HepG2 (cell line): ENCODE data around the gene VPS13D. TPM values are rescaled to one million over a fixed set of nuclear protein-coding genes. Genes with fewer than 3 reads are reported as not detected.

Experiments used
- ATAC-seq: fragments of 200-7000 bp; cut with Tn5 transposase; 3 replicates; pipeline ENCODE4 v1.9.1; 2020; ENCODE audit warnings: mild to moderate bottlenecking, moderate library complexity
- BruUV-seq: library from RNA; stranded (reverse); fragments of 400-500 nt; replicated peaks from 2 replicates; lab custom pipeline; 2021; lab: Mats Ljungman, UMichigan
- CTCF ChIA-PET: fragments of 300-600 bp; formaldehyde crosslinking; extraction: SDS; loops from one replicate; lab custom pipeline; 2021; ENCODE audit warnings: low total read pairs, inconsistent platforms, low intra/inter-chr PET ratio; lab: Yijun Ruan, JAX
- POLR2A ChIA-PET: fragments of 350-600 bp; sonication (Branson Sonifier 250); formaldehyde crosslinking; loops from one replicate; lab custom pipeline; 2020; ENCODE audit warnings: antibody characterized with exemption, inconsistent platforms; lab: Yijun Ruan, JAX
- DNase-seq: peaks from one replicate; pipeline ENCODE4 v3.0.0-alpha.2; 2015; ENCODE audit warnings: low spot score
- FAIRE-seq: peaks from 3 replicates; lab custom pipeline; 2011; peaks lifted over from hg19 to GRCh38; lab: Jason Lieb, UNC
- H2AFZ ChIP-seq: one replicate; pipeline ENCODE4 v1.6.1; 2011; ENCODE audit warnings: low read length, inconsistent platforms
- H3K27ac ChIP-seq: fragments of 300-600 bp; 3 replicates; pipeline ENCODE4 v1.8.0; 2011; ENCODE audit warnings: mixed run types, mild to moderate bottlenecking, mixed read lengths, low read length, inconsistent platforms; ENCODE audit not compliant: insufficient read depth; ENCODE audit errors: extremely low read length
- H3K27me3 ChIP-seq, 2 experiments: fragments of 200-600 bp in 1 of 2; 2 replicates in 1 of 2; 3 replicates in 1 of 2; pipeline versions ENCODE4 v1.6.0 to v1.8.0; 2011; ENCODE audit warnings: low read length in 2 of 2, mild to moderate bottlenecking in 2 of 2, moderate library complexity in 2 of 2, inconsistent platforms in 1 of 2; ENCODE audit not compliant: insufficient read depth in 2 of 2, control insufficient read depth in 1 of 2
- H3K36me3 ChIP-seq, 2 experiments: fragments of 200-600 bp in 1 of 2; replicated peaks in 1 of 2; 2 replicates in 1 of 2; 3 replicates in 1 of 2; pipeline versions ENCODE4 v1.5.1 to v1.8.0; 2011; ENCODE audit warnings: low read length in 2 of 2, inconsistent platforms in 1 of 2; ENCODE audit not compliant: insufficient read depth in 2 of 2, control insufficient read depth in 1 of 2
- H3K4me1 ChIP-seq: 2 replicates; pipeline ENCODE4 v1.5.1; 2012; ENCODE audit warnings: low read length, inconsistent platforms; ENCODE audit not compliant: insufficient read depth
- H3K4me2 ChIP-seq: 2 replicates; pipeline ENCODE4 v1.6.0; 2011; ENCODE audit warnings: low read depth, low read length, inconsistent platforms
- H3K4me3 ChIP-seq, 3 experiments: fragments of 200-600 bp in 1 of 3; sonication (generic), shearing (Covaris generic) in 1 of 3; replicated peaks in 1 of 3; 2 replicates each; pipeline ENCODE4 v1.5.1; 2011 to 2016; ENCODE audit warnings: low read length in 3 of 3, inconsistent platforms in 2 of 3, low read depth in 2 of 3, mild to moderate bottlenecking in 2 of 3, control low read depth in 1 of 3, mixed read lengths in 1 of 3; ENCODE audit not compliant: insufficient read depth in 1 of 3
- H3K79me2 ChIP-seq: one replicate; pipeline ENCODE4 v1.6.1; 2011; ENCODE audit warnings: low read length, inconsistent platforms; ENCODE audit not compliant: insufficient read depth
- H3K9ac ChIP-seq: 2 replicates; pipeline ENCODE4 v1.6.0; 2011; ENCODE audit warnings: mild to moderate bottlenecking, low read depth, low read length, inconsistent platforms; ENCODE audit not compliant: insufficient read depth
- H3K9me3 ChIP-seq: 2 replicates; pipeline ENCODE4 v1.5.1; 2012; ENCODE audit warnings: mild to moderate bottlenecking, low read length
- H4K20me1 ChIP-seq: 2 replicates; pipeline ENCODE4 v1.6.0; 2011; ENCODE audit warnings: inconsistent platforms, mild to moderate bottlenecking, low read length, moderate library complexity; ENCODE audit not compliant: insufficient read depth
- NRL ChIP-seq: sonication (generic); formaldehyde crosslinking; IDR thresholded peaks from 2 replicates; pipeline ENCODE4 v1.5.0; 2020; ENCODE audit warnings: missing genetic modification reagents, mild to moderate bottlenecking, moderate library complexity, borderline replicate concordance
- RARG ChIP-seq: sonication (generic); formaldehyde crosslinking; IDR thresholded peaks from 2 replicates; pipeline ENCODE4 v1.4.0; 2020; ENCODE audit warnings: low read depth, mild to moderate bottlenecking, missing genetic modification reagents
- SNAI1 ChIP-seq: sonication (generic); formaldehyde crosslinking; IDR thresholded peaks from 2 replicates; pipeline ENCODE4 v1.5.0; 2020; ENCODE audit warnings: mild to moderate bottlenecking, missing genetic modification reagents, borderline replicate concordance
- TBX2 ChIP-seq: sonication (generic); formaldehyde crosslinking; IDR thresholded peaks from 2 replicates; pipeline ENCODE4 v1.5.0; 2020; ENCODE audit warnings: missing genetic modification reagents, mild to moderate bottlenecking, borderline replicate concordance
- ZFP36 ChIP-seq: fragments of 150-350 bp; IDR thresholded peaks from 2 replicates; pipeline ENCODE4 v1.6.1; 2018; ENCODE audit warnings: borderline replicate concordance, low read length, low read depth; ENCODE audit not compliant: partially characterized antibody
- ZNF33A ChIP-seq: sonication (generic); formaldehyde crosslinking; IDR thresholded peaks from 2 replicates; pipeline ENCODE4 v1.5.1; 2020; ENCODE audit warnings: missing genetic modification reagents, mild to moderate bottlenecking, moderate library complexity, borderline replicate concordance
- ZNF83 ChIP-seq: sonication (generic); formaldehyde crosslinking; IDR thresholded peaks from 2 replicates; pipeline ENCODE4 v1.4.0; 2020; ENCODE audit warnings: missing genetic modification reagents, mild to moderate bottlenecking, borderline replicate concordance
- ZSCAN31 ChIP-seq: sonication (generic); formaldehyde crosslinking; IDR thresholded peaks from 2 replicates; pipeline ENCODE4 v1.5.0; 2020; ENCODE audit warnings: low read depth, mild to moderate bottlenecking, missing genetic modification reagents
- WGBS: methylation state at CpG from one replicate; pipeline ENCODE4 v1.1.6; 2017; ENCODE audit warnings: low lambda C conversion rate; 5-methylcytosine and 5-hydroxymethylcytosine counted together
- in situ Hi-C: cut with HindIII; loops from 2 replicates; pipeline ENCODE4 v1.10.0; 2017; ENCODE audit warnings: low pct_unique_long_range_greater_than_20kb; ENCODE audit not compliant: extremely low pct_ligation_motif_present
- intact Hi-C: fragments of 100-400 bp; cut with micrococcal nuclease; formaldehyde crosslinking; loops from one replicate; pipeline ENCODE4 v1.10.0; 2022; ENCODE audit not compliant: unreplicated experiment
- polyA plus RNA-seq, 8 experiments: library from polyadenylated mRNA; depleted of rRNA in 3 of 8; stranded (reverse) in 7 of 8; unstranded in 1 of 8; fragments of >200 nt; fragmentation: Illumina TruSeq in 4 of 8; extraction: Trizol in 4 of 8; gene quantifications; 2 replicates each; pipeline versions ENCODE4 v1.2.1 to v1.2.3, GENCODE V29; 2011 to 2016; ENCODE audit warnings: low read depth in 4 of 8, missing spikeins in 1 of 8, mixed read lengths in 1 of 8; ENCODE audit not compliant: insufficient read depth in 1 of 8
- total RNA-seq, 5 experiments: library from RNA; depleted of rRNA; stranded (reverse); fragments of >200 nt; fragmentation: Illumina TruSeq; extraction: Trizol; gene quantifications; 2 replicates each; pipeline ENCODE4 v1.2.3, GENCODE V29; 2016; ENCODE audit warnings: low read depth in 1 of 5
- TF ChIP-seq, protein P1 (sequence below): sonication (generic); formaldehyde crosslinking; IDR thresholded peaks from 2 replicates; pipeline ENCODE4 v1.4.0; 2020; ENCODE audit warnings: missing genetic modification reagents
- TF ChIP-seq, protein P2 (sequence below): sonication (generic); formaldehyde crosslinking; IDR thresholded peaks from 2 replicates; pipeline ENCODE4 v1.8.0; 2023; ENCODE audit warnings: mild to moderate bottlenecking, missing genetic modification reagents
- TF ChIP-seq, protein P3 (sequence below): sonication (generic); formaldehyde crosslinking; IDR thresholded peaks from 2 replicates; pipeline ENCODE4 v1.5.0; 2020; ENCODE audit warnings: mild to moderate bottlenecking, missing genetic modification reagents, borderline replicate concordance
- TF ChIP-seq, protein P4 (sequence below), 2 experiments: sonication (generic) in 1 of 2; formaldehyde crosslinking in 1 of 2; IDR thresholded peaks; 2 replicates each; pipeline versions ENCODE4 v1.4.0 to v1.6.1; 2018 to 2020; ENCODE audit warnings: missing genetic modification reagents in 2 of 2, borderline replicate concordance in 1 of 2, low read depth in 1 of 2, mild to moderate bottlenecking in 1 of 2, missing biosample characterization in 1 of 2

Gene VPS13D
- total and polyA plus RNA-seq, 2 of the 13 experiments (the other 11 are each of a cell fraction or from before 2014, with no cell fraction given) = 8.6 to 13.9 TPM

DNA sequence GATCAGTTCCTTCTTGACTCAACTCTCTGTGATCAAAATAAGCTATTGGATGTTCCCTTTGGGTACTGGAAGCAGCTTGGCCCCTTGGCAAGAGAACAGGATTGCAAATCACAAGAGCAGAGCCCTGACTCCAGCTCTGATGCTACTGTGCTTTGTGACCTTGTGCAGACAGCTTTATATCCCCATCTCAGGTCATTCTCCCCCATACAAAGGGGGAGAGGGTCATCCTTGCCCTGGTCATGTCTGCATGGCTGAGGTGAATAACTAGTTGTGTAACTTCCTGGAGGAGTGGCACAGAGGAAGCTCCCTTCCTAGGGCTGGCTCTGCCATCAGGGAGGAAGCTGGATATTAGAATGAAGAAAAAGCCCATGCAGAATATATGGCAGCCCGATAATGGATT is 245.3 kb downstream of the VPS13D start (continued):
- TF ChIP-seq, protein P1, sequence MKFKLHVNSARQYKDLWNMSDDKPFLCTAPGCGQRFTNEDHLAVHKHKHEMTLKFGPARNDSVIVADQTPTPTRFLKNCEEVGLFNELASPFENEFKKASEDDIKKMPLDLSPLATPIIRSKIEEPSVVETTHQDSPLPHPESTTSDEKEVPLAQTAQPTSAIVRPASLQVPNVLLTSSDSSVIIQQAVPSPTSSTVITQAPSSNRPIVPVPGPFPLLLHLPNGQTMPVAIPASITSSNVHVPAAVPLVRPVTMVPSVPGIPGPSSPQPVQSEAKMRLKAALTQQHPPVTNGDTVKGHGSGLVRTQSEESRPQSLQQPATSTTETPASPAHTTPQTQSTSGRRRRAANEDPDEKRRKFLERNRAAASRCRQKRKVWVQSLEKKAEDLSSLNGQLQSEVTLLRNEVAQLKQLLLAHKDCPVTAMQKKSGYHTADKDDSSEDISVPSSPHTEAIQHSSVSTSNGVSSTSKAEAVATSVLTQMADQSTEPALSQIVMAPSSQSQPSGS (CRISPR knock-in tag) = no peak

DNA sequence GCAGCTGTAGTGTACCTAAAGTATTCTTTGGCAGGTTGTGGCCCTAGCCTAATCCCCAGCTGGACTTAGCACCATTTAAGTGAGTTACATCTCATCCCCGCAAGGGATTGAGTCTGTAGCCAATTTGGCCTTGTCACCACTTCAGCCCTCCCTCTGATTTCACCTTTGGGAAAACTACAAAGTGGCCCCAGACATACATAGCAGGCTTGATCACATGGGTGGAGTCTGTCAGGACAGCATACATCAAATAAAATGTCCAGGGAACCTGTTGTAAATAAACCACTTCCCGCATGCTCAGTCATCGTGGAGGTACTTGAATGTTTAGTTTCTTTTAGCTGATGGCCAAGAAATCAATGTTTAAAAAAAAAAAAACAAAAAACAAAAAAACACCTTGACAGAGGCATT is 245.7 kb downstream of the VPS13D start:
- Histone ChIP-seq H3K27me3 (no peaks in the 10 kb centered on the region), H3K4me3 (no peak overlapping the region), H3K27ac (no peak overlapping the region), H3K9me3 (peaks cover 9% of the 10 kb centered on the region; the same call in 1 of the 2 replicates), H2AFZ (no peak overlapping the region), H3K4me2 (no peak overlapping the region), H3K36me3 (no peaks in the 10 kb centered on the region; a peak in 1 of 5 replicates), H4K20me1 (no peaks in the 10 kb centered on the region), H3K4me1 (peaks cover 67% of the 10 kb centered on the region), H3K9ac (no peak overlapping the region), H3K79me2 (no peaks in the 10 kb centered on the region)
- CTCF ChIA-PET = no interaction called here
- peak; percentile 60 for DNase-seq
- 71% methylated on average over 3 of the region's 3 CpGs for WGBS
- in situ Hi-C loops (loop anchor here (5.0 kb wide), 1 partner anchor 52 kb away; no protein-coding TSS in a partner anchor), intact Hi-C loops (loop anchor here (5.0 kb wide), 2 partner anchors 68 to 142 kb away; partner anchors contain the start of gene DHRS3)
- FAIRE-seq = no peak
- BruUV-seq = no TSS peak
- POLR2A ChIA-PET = interaction anchor here (0.9 to 6.6 kb wide), 6 partner anchors 19 to 142 kb away, joined by 3 to 72 read pairs (median 4); partner anchors contain the start of gene DHRS3
- no peak for ATAC-seq
- TF ChIP-seq, protein P2, sequence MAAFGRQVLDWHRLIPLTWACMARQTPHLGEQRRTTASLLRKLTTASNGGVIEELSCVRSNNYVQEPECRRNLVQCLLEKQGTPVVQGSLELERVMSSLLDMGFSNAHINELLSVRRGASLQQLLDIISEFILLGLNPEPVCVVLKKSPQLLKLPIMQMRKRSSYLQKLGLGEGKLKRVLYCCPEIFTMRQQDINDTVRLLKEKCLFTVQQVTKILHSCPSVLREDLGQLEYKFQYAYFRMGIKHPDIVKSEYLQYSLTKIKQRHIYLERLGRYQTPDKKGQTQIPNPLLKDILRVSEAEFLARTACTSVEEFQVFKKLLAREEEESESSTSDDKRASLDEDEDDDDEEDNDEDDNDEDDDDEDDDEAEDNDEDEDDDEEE (CRISPR knock-in tag) = no peak
- TF ChIP-seq RARG (no peak), SNAI1 (CRISPR knock-in tag) (no peak), ZNF83 (no peak), ZSCAN31 (CRISPR knock-in tag) (no peak), TBX2 (CRISPR knock-in tag) (0 out of 2 replicates have a peak, but pooled peaks have one; percentile 3), ZNF33A (CRISPR knock-in tag) (no peak), ZFP36 (no peak), NRL (CRISPR knock-in tag) (no peak)
- TF ChIP-seq, protein P3, sequence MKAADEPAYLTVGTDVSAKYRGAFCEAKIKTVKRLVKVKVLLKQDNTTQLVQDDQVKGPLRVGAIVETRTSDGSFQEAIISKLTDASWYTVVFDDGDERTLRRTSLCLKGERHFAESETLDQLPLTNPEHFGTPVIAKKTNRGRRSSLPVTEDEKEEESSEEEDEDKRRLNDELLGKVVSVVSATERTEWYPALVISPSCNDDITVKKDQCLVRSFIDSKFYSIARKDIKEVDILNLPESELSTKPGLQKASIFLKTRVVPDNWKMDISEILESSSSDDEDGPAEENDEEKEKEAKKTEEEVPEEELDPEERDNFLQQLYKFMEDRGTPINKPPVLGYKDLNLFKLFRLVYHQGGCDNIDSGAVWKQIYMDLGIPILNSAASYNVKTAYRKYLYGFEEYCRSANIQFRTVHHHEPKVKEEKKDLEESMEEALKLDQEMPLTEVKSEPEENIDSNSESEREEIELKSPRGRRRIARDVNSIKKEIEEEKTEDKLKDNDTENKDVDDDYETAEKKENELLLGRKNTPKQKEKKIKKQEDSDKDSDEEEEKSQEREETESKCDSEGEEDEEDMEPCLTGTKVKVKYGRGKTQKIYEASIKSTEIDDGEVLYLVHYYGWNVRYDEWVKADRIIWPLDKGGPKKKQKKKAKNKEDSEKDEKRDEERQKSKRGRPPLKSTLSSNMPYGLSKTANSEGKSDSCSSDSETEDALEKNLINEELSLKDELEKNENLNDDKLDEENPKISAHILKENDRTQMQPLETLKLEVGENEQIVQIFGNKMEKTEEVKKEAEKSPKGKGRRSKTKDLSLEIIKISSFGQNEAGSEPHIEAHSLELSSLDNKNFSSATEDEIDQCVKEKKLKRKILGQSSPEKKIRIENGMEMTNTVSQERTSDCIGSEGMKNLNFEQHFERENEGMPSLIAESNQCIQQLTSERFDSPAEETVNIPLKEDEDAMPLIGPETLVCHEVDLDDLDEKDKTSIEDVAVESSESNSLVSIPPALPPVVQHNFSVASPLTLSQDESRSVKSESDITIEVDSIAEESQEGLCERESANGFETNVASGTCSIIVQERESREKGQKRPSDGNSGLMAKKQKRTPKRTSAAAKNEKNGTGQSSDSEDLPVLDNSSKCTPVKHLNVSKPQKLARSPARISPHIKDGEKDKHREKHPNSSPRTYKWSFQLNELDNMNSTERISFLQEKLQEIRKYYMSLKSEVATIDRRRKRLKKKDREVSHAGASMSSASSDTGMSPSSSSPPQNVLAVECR (CRISPR knock-in tag) = no peak
- TF ChIP-seq, protein P4, sequence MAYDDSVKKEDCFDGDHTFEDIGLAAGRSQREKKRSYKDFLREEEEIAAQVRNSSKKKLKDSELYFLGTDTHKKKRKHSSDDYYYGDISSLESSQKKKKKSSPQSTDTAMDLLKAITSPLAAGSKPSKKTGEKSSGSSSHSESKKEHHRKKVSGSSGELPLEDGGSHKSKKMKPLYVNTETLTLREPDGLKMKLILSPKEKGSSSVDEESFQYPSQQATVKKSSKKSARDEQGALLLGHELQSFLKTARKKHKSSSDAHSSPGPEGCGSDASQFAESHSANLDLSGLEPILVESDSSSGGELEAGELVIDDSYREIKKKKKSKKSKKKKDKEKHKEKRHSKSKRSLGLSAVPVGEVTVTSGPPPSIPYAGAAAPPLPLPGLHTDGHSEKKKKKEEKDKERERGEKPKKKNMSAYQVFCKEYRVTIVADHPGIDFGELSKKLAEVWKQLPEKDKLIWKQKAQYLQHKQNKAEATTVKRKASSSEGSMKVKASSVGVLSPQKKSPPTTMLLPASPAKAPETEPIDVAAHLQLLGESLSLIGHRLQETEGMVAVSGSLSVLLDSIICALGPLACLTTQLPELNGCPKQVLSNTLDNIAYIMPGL (CRISPR knock-in tag; IDR thresholded peaks at IDR 0.05; ENCODE audit: borderline replicate concordance in 1 of 2, low read depth in 1 of 2) = no peak
